ENCODE data around the gene TGM2.

DNA sequence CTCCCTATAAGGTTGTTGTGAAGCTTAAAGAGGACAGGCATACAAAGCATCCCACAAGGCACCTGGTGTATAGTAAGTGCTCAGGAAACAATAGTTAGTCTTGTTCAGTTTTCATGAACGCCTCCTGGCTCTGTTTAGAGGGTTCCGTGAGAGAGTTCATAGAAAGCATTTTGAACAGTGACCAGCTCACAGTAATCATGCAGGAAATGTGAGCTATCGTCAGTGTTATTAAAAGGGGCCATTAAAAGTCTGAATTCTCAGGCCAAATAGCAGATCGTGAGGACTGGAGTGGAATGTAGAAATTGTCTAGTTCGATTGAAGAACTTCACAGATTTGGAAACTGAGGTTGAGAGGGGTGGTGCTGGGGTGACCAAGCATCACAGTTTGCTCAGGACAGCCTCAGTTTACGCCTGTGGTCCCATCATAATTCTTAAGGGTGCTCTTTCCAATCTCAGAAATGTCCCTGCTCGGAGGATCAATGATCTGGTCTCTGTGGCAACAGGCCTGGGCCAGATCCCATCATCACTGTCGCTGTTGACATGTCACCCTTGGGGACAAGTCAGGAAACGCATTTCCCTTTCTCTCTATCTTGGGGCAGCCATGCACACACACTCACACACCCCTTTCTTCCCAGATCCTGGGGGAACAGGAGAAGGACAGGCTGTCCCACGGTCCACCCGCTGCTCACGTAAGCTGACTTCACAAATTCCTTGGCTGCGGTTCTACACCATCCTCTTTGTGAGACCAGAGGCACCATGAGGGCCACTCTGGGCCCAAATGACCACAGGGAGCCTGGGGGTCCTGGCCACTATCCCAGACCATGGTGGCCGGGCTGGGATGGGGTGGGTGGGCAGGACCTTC lies 7.2 kb downstream of the TGM2 start:
- TF ChIP-seq, protein P1, sequence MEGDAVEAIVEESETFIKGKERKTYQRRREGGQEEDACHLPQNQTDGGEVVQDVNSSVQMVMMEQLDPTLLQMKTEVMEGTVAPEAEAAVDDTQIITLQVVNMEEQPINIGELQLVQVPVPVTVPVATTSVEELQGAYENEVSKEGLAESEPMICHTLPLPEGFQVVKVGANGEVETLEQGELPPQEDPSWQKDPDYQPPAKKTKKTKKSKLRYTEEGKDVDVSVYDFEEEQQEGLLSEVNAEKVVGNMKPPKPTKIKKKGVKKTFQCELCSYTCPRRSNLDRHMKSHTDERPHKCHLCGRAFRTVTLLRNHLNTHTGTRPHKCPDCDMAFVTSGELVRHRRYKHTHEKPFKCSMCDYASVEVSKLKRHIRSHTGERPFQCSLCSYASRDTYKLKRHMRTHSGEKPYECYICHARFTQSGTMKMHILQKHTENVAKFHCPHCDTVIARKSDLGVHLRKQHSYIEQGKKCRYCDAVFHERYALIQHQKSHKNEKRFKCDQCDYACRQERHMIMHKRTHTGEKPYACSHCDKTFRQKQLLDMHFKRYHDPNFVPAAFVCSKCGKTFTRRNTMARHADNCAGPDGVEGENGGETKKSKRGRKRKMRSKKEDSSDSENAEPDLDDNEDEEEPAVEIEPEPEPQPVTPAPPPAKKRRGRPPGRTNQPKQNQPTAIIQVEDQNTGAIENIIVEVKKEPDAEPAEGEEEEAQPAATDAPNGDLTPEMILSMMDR (IDR thresholded peaks at IDR 0.05) = no peak
- no peak for TF ChIP-seq POLR2A (IDR thresholded peaks at IDR 0.05; ENCODE audit: low read depth)
- peak; percentile 87 for TF ChIP-seq EP300 (IDR thresholded peaks at IDR 0.05)

Data from esophagus muscularis mucosa (tissue), 4 donors.